Measurements from ENCODE around the gene THAP8. TPM values are rescaled to one million over a fixed set of nuclear protein-coding genes. Genes with fewer than 3 reads are reported as not detected.

Gene THAP8
- total and polyA plus RNA-seq, 10 of the 15 experiments (the other 5 are each of a cell fraction or from before 2014, with no cell fraction given), result 0.24 to 4.4 (median 2.6) TPM

DNA sequence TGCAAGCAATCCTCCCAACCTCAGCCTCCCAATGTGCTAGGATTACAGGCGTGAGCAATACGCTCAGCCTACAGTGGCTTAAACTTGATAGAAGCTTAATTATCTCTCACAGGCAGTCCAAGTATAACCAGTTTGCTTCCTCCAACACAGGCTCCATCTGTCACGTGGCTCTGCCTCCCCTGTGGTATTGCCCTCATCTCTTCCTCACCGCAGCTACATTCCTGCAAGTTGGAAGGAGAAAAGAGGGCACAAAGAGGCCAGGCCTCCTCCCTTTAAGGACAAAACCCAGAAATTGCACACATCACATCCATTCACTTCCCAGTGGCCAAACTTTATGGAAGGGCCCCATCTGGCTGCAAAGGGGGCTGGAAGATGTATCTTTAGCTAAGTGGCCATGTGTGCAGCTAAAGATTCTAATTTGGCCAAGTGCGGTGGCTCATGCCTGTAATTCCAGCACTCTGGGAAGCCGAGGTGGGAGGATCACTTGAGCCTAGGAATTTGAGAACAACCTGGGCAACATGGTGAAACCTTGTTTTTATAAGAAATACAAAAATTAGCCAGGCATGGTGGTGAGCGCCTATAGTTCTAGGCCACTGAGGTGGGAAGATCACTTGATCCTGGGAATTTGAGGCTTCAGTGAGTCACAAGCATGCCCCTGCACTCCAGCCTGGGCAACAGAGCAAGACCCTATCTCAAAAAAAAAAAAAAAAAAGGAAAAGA lies 62.2 kb downstream of the THAP8 start (continued):
- TF ChIP-seq, protein P1, sequence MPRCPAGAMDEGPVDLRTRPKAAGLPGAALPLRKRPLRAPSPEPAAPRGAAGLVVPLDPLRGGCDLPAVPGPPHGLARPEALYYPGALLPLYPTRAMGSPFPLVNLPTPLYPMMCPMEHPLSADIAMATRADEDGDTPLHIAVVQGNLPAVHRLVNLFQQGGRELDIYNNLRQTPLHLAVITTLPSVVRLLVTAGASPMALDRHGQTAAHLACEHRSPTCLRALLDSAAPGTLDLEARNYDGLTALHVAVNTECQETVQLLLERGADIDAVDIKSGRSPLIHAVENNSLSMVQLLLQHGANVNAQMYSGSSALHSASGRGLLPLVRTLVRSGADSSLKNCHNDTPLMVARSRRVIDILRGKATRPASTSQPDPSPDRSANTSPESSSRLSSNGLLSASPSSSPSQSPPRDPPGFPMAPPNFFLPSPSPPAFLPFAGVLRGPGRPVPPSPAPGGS (IDR thresholded peaks at IDR 0.05; ENCODE audit: borderline replicate concordance, insufficient read depth, low read depth, low read length, poor library complexity, severe bottlenecking), result no peak
- TF ChIP-seq HSF1 (IDR thresholded peaks at IDR 0.05; ENCODE audit: low read depth, low read length) (no peak), NR2C1 (IDR thresholded peaks at IDR 0.05) (no peak), ZNF207 (IDR thresholded peaks at IDR 0.05; ENCODE audit: borderline replicate concordance) (no peak), PML (IDR thresholded peaks at IDR 0.05; ENCODE audit: low read length) (no peak), NFXL1 (IDR thresholded peaks at IDR 0.05; ENCODE audit: borderline replicate concordance) (no peak), RAD21 (IDR thresholded peaks at IDR 0.05; ENCODE audit: insufficient read depth, low read depth, low read length) (no peak)
